ENCODE measurements around the gene UBL4B.

The UBL4B gene

DNA sequence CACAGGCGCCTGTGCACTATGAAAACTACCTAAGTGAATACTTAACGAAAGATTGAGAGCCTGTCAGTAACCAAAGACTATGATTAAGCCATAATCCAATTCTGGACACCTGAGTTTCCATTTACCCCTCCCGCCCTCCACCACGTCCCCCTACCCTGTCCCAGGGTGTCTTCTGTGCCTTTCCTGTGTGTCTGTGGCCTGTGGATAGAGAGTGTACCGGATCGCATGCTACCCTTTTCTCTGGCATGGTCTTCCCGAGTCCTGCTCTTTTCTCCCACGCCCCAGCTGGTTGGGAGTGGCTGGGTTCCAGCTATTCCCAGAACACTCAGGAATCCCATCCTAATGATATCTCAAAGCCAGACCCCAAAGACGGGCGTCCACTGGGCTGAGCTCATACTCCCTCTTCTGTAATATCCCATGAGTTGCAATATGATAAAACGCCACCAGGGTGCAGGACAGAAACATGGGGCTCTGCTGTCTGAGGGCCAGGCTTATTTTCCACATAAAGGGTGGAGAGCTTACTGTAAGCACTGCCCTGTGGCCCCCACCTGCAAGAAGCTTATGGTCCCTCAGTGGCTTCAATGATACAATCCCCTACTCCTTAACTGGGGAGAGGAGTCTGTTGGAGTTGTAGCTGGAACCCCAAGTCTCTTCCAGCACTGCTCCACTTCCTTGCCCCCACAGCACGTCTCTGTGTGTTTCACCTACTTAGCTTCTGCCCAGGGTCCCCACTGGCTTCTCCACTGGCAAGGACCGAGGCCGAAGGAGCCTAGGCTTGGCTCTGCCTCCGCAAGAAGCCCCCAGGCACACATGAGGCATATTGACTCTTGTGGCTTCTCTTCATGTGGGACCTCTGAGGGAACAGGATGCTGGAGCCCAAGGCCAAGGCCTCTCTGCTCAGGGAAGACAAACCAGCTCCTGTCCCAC is 24.2 kb upstream of the UBL4B start:
- H3K27ac ChIP-seq: no peak overlapping the region
- peak; percentile 81 for TF ChIP-seq CTCF (conservative IDR thresholded peaks at IDR 0.05)

DNA sequence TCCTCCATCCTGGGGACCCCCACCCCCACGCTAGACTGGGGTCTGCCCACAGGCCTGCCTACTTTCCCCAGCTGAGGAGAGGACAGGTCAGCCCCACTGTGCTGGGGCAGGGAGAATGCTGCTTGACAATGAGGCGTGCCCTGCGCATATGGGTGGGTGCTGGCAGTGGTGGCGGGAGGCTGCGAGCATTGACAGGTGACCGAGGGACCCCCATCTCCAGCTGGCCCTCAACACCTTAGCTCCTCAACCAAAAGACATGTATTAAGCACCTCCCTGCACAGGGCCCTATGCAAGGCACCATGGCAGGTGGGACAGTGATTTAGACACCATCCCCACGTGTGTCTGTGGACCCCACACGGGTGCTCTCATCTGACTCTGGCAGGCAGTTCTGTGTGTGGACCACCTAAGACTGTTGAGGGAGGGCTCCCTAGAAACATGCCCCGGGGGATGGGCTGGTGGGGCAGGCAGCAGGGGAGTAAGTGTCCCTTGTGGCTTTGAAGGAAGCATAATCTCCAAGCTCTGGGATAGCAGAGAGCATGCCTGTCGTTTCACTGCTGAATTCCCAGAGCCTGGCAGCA is 23.4 kb upstream of the UBL4B start:
- TF ChIP-seq CTCF (conservative IDR thresholded peaks at IDR 0.05): no peak

GRCh38 chr1:110089561-110090275 is 22.5 kb upstream of the UBL4B start:
- TF ChIP-seq CTCF (conservative IDR thresholded peaks at IDR 0.05): no peak
- H3K27ac ChIP-seq: no peak overlapping the region

More for the DNA sequence above, 23.4 kb upstream of the UBL4B start:
- no peak overlapping the region for H3K27ac ChIP-seq

DNA sequence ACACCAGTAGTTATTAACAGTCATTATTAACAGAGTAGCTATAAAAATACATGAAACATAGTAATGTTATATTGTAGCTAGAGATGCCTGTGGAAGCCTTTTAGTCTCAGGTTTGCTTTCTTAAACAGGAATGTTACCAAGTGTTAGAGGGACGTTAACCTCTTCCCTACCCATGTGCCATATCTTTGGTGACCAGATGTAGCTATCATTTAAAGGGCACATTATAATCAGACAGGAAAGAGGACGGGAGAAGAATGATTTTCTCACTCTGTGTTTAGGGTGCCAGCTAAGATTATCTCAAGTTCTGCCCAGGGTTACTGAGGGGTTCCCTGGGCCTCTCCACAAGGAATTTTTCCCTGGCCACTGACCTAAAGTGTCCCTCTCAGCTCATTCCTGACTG is 20.9 kb upstream of the UBL4B start:
- no peak for TF ChIP-seq CTCF (conservative IDR thresholded peaks at IDR 0.05)
- H3K27ac ChIP-seq: no peak overlapping the region

DNA sequence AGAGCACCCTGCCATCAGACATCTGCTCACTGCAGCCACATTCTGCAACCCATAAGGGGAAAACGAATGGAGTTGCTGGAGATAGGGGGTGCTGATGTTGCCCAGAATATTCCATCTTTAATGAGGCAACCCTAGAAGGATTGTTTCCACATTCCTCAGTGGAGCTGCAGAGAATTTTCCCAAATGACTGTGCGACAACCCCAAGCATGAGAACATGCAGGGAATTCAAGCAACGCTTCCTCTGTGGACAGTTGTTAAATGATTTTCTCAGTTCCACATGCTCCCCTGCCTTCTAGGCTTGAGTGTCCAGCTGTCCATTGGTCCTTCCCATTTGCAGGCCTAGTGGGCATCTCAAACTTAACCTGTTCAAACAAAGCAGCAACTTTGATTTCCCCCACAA is 20.5 kb upstream of the UBL4B start:
- TF ChIP-seq CTCF (conservative IDR thresholded peaks at IDR 0.05): no peak
- H3K27ac ChIP-seq: no peak overlapping the region

DNA sequence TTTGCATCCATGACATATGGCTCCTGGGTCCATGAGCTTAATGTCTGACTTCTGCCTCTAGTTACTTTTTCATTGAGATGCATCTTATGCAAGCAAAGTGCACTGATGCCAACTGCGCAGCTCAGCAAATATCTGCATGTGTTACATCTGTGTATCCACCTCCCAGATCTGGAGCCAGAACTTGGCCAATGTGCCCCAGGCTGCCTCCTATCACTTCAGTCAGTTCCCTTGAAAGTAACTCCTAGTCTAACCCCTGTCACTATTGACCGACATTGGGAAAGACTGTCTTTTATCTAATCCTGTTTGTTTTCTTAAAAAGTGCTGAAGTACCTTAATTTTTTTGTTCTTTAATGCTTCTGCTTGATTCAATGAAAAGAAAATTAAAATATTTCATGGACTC is 19.3 kb upstream of the UBL4B start:
- TF ChIP-seq CTCF (conservative IDR thresholded peaks at IDR 0.05): no peak
- no peak overlapping the region for H3K27ac ChIP-seq
